Nephron progenitor cell (in vitro differentiated cells): ENCODE measurements around the gene CCBE1.

Source experiments
- DNase-seq: peaks from one replicate; pipeline ENCODE4 v3.0.0; 2021
- H3K27ac Mint-ChIP-seq: 2 replicates; pipeline ENCODE4 v1.8.0; 2021; ENCODE audit warnings: mild to moderate bottlenecking, moderate library complexity, mixed read lengths
- H3K27me3 Mint-ChIP-seq: 2 replicates; pipeline ENCODE4 v1.8.0; 2021; ENCODE audit warnings: mild to moderate bottlenecking, low read depth, mixed read lengths; ENCODE audit not compliant: poor library complexity
- H3K36me3 Mint-ChIP-seq: 2 replicates; pipeline ENCODE4 v1.8.0; 2021; ENCODE audit warnings: low read depth, mixed read lengths
- H3K4me1 Mint-ChIP-seq: 2 replicates; pipeline ENCODE4 v1.8.0; 2021; ENCODE audit warnings: mixed read lengths
- H3K4me3 Mint-ChIP-seq: 2 replicates; pipeline ENCODE4 v1.8.0; 2021; ENCODE audit warnings: mild to moderate bottlenecking, moderate library complexity, mixed read lengths
- H3K9me3 Mint-ChIP-seq: 2 replicates; pipeline ENCODE4 v1.8.0; 2021; ENCODE audit warnings: mild to moderate bottlenecking, moderate library complexity, mixed read lengths
- CTCF ChIP-seq: fragments of 200-600 bp; sonication (generic); IDR thresholded peaks from 2 replicates; pipeline ENCODE4 v1.5.0; 2021; ENCODE audit warnings: antibody characterized with exemption

The CCBE1 gene

GRCh38 chr18:59729781-59730180 is 32.6 kb upstream of the CCBE1 start:
- Mint-ChIP-seq H3K9me3 (no peaks in the 10 kb centered on the region), H3K27me3 (peaks cover 9% of the 10 kb centered on the region), H3K36me3 (no peaks in the 10 kb centered on the region), H3K4me3 (no peak overlapping the region), H3K4me1 (peaks cover 2% of the 10 kb centered on the region), H3K27ac (no peak overlapping the region)
- no peak for TF ChIP-seq CTCF
- no peak for DNase-seq

DNA sequence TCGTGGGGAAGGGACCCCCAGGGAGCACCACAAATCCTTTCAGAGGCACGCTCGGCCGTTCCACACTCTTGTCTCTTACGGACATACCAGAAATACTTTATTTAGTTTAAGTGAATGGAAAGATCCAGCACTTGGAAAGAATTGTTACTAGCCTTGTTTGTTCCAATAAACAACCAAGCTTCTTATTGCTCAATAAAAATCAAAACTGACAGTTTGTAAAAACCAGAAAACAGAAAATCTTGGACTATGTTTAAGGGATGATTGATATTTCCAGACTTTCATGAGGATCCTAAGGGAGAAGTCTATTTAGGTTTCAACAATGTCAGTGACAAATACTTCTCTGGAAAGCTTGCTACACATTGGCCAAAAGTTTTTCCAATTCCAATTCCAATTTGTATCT is 31.6 kb upstream of the CCBE1 start:
- Mint-ChIP-seq H3K4me3 (no peak overlapping the region), H3K36me3 (no peaks in the 10 kb centered on the region), H3K9me3 (no peaks in the 10 kb centered on the region), H3K27me3 (peaks cover 9% of the 10 kb centered on the region), H3K4me1 (no peaks in the 10 kb centered on the region), H3K27ac (no peak overlapping the region)
- no peak for TF ChIP-seq CTCF
- no peak for DNase-seq

DNA sequence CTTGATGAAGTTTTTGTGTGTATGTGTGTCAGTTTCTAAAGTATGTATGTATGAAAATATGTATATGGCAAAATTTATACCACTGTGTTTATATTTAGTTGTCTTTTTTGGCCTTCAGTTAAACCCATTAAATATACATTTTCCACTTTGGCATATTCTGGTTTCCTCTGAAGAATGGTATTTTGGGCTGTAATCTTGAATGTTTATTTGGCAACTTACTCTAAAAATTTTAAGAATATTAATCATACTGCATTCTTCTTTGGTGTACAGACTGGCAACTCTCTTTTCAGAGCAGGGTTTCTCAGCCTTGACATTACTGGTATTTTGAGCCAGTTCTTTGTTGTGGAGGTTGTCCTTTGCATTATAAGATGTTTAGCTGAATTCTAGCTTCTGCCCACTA is 27.9 kb upstream of the CCBE1 start:
- no peak for DNase-seq
- Mint-ChIP-seq H3K4me1 (no peaks in the 10 kb centered on the region), H3K4me3 (no peak overlapping the region), H3K9me3 (peaks cover 4% of the 10 kb centered on the region), H3K27ac (no peak overlapping the region), H3K36me3 (no peaks in the 10 kb centered on the region), H3K27me3 (peaks cover 2% of the 10 kb centered on the region)
- no peak for TF ChIP-seq CTCF

DNA sequence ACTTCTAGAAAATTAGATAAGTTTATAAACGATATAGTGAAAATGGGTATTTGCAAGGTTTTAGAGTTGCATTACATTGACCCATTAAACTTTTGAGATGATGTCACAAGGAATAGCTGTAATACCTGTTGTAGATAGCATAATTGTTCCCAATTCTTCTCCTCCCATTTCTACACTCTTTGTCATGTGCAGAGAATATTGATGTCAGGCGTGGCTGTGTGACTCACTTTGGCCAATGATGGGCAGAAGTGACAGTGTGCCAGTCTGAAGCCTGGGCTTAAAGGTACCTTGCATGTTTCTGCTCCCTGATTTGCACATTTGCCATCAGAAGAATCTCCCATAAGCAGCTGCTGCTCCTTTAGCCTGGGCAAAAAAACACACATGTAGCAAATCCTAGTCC is 26.9 kb upstream of the CCBE1 start:
- H3K36me3 Mint-ChIP-seq: no peaks in the 10 kb centered on the region
- peaks cover 4% of the 10 kb centered on the region for H3K9me3 Mint-ChIP-seq
- no peak for TF ChIP-seq CTCF
- H3K27me3 Mint-ChIP-seq: peaks cover 4% of the 10 kb centered on the region
- no peak overlapping the region for H3K27ac Mint-ChIP-seq
- no peak for DNase-seq
- no peak overlapping the region for H3K4me3 Mint-ChIP-seq
- H3K4me1 Mint-ChIP-seq: no peaks in the 10 kb centered on the region

GRCh38 chr18:59721931-59722330 is 24.7 kb upstream of the CCBE1 start:
- DNase-seq: no peak
- Mint-ChIP-seq H3K9me3 (peaks cover 4% of the 10 kb centered on the region), H3K4me1 (no peaks in the 10 kb centered on the region), H3K27me3 (peaks cover 6% of the 10 kb centered on the region), H3K4me3 (no peak overlapping the region), H3K27ac (no peak overlapping the region), H3K36me3 (no peaks in the 10 kb centered on the region)
- no peak for TF ChIP-seq CTCF

GRCh38 chr18:59721211-59721610 is 24.0 kb upstream of the CCBE1 start:
- H3K27ac Mint-ChIP-seq: no peak overlapping the region
- DNase-seq: no peak
- peaks cover 4% of the 10 kb centered on the region for H3K9me3 Mint-ChIP-seq
- peaks cover 2% of the 10 kb centered on the region for H3K4me1 Mint-ChIP-seq
- H3K27me3 Mint-ChIP-seq: peaks cover 6% of the 10 kb centered on the region
- no peak for TF ChIP-seq CTCF
- no peak overlapping the region for H3K4me3 Mint-ChIP-seq
- H3K36me3 Mint-ChIP-seq: no peaks in the 10 kb centered on the region
